Sigmoid colon (tissue), 7 donors: Measurements from ENCODE around the gene EHF. TPM values are rescaled to one million over a fixed set of nuclear protein-coding genes. Genes with fewer than 3 reads are reported as not detected.

Experiments used
- DNase-seq: peaks from one replicate; pipeline ENCODE4 v3.0.0-alpha.2; 2019
- H3K27ac ChIP-seq, 4 donors: fragments of 200-600 bp; sonication (generic); one replicate each; pipeline ENCODE4 v1.5.1; 2016 to 2019; ENCODE audit warnings: mild to moderate bottlenecking in 1 of 4
- H3K27me3 ChIP-seq, 3 donors: fragments of 200-600 bp; sonication (generic); one replicate each; pipeline ENCODE4 v1.5.1; 2019; ENCODE audit warnings: mild to moderate bottlenecking in 1 of 3
- H3K36me3 ChIP-seq, 4 donors: fragments of 200-600 bp; sonication (generic); one replicate each; pipeline ENCODE4 v1.5.1; 2016 to 2019
- H3K4me1 ChIP-seq, 4 donors: fragments of 200-600 bp; sonication (generic); one replicate each; pipeline ENCODE4 v1.5.1; 2017 to 2019
- H3K4me3 ChIP-seq, 4 donors: fragments of 200-600 bp; sonication (generic); one replicate each; pipeline ENCODE4 v1.5.1; 2017 to 2019; ENCODE audit warnings: mild to moderate bottlenecking in 2 of 4, moderate library complexity in 1 of 4
- H3K9me3 ChIP-seq, 4 donors: fragments of 200-600 bp in 3 of 4; sonication (generic) in 3 of 4; one replicate each; pipeline versions ENCODE4 v1.5.1 to v1.6.1; 2013 to 2019
- EP300 ChIP-seq, 4 donors: sonication (generic); formaldehyde crosslinking; IDR thresholded peaks; one replicate each; pipeline ENCODE4 v1.6.1; 2017; ENCODE audit warnings: antibody characterized with exemption in 4 of 4
- POLR2A ChIP-seq, 2 donors: fragments of 450-650 bp; IDR thresholded peaks; one replicate each; pipeline ENCODE4 v1.6.1; 2016; ENCODE audit warnings: antibody characterized with exemption in 2 of 2, mild to moderate bottlenecking in 2 of 2, moderate library complexity in 2 of 2
- POLR2AphosphoS5 ChIP-seq, 4 donors: sonication (generic); formaldehyde crosslinking; IDR thresholded peaks; one replicate each; pipeline ENCODE4 v1.6.1; 2017; ENCODE audit warnings: antibody characterized with exemption in 4 of 4
- WGBS, 2 donors: extraction: QIAGEN DNeasy Blood & Tissue Kit; methylation state at CpG; one replicate each; pipeline ENCODE4 v1.1.7; 2013; 5-methylcytosine and 5-hydroxymethylcytosine counted together
- intact Hi-C: fragments of 100-400 bp; cut with DNase I; formaldehyde crosslinking; loops from one replicate; pipeline ENCODE4 v1.15.1; 2023
- polyA plus RNA-seq, 3 donors: library from polyadenylated mRNA; stranded (reverse); fragments of 200-250 nt; gene quantifications; one replicate each; pipeline ENCODE4 v1.2.3, GENCODE V29; 2013
- total RNA-seq, 4 donors: library from RNA; depleted of rRNA; stranded (reverse); fragments of >200 nt; gene quantifications; one replicate each; pipeline ENCODE4 v1.1.0, GENCODE V29; 2016
- TF ChIP-seq, protein P1 (sequence below), 4 experiments: fragments of 450-650 bp in 3 of 4; fragments of 200-600 bp in 1 of 4; IDR thresholded peaks; one replicate each; pipeline ENCODE4 v1.5.1; 2016 to 2019; ENCODE audit warnings: antibody characterized with exemption in 4 of 4, mild to moderate bottlenecking in 3 of 4, moderate library complexity in 2 of 4
- donor health status: healthy with polysubstance abuse.
- donor health status: Bipolar disorder and iron deficiency.
- donor health status: healthy.

The EHF gene
- total and polyA plus RNA-seq, 7 donors = 1.4 to 151 (median 60.7) TPM; not detected in 2

DNA sequence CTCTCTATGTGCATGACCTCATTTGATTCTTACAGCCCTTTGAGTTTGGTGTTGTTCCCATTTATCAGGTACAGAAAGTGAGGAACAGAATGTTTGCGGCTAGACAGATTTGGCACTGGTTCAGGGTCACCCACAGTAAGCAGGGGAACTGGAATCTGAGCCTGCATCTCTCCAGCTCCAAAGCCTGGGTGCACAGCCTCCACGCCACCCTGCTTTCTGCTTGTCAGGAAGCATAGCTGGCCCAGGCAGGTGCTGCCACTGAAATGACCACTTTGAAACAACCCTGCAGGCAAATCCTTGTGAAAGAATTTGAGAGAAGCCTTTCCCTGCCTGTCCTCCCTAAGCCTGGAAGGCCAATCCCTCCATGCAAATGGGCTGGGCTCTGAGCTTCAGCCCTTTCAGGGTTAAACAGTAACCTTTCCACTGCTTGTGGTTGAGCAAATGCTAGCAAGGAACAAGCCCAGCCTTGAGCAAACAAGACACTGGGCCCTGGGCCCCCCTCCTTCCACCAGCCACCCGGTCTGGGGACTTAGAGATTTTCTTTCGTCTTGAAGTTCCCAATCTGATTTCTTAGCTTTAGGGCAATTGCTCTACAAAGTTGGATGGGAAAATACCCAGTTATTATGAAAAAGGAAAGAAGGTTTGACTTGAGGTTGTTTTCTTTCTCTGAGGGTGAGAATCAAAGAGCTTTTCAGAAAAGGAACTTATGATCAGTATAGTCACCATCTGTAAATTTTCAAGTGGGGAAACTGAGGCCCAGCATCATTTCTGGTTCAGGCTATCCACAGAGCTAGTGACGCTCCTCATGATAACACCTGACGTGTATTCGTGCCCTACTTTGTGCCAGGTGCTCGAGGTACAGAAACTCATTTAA lies 19.4 kb downstream of the EHF start:
- Histone ChIP-seq H3K9me3 (no peaks in the 10 kb centered on the region), H3K4me3 (no peak overlapping the region), H3K27ac (no peak overlapping the region), H3K36me3 (no peaks in the 10 kb centered on the region), H3K27me3 (no peaks in the 10 kb centered on the region), H3K4me1 (no peaks in the 10 kb centered on the region)
- DNase-seq = no peak
- TF ChIP-seq, protein P1, sequence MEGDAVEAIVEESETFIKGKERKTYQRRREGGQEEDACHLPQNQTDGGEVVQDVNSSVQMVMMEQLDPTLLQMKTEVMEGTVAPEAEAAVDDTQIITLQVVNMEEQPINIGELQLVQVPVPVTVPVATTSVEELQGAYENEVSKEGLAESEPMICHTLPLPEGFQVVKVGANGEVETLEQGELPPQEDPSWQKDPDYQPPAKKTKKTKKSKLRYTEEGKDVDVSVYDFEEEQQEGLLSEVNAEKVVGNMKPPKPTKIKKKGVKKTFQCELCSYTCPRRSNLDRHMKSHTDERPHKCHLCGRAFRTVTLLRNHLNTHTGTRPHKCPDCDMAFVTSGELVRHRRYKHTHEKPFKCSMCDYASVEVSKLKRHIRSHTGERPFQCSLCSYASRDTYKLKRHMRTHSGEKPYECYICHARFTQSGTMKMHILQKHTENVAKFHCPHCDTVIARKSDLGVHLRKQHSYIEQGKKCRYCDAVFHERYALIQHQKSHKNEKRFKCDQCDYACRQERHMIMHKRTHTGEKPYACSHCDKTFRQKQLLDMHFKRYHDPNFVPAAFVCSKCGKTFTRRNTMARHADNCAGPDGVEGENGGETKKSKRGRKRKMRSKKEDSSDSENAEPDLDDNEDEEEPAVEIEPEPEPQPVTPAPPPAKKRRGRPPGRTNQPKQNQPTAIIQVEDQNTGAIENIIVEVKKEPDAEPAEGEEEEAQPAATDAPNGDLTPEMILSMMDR (IDR thresholded peaks at IDR 0.05) = no peak
- TF ChIP-seq POLR2AphosphoS5 (IDR thresholded peaks at IDR 0.05) (no peak), POLR2A (IDR thresholded peaks at IDR 0.05) (no peak), EP300 (IDR thresholded peaks at IDR 0.05) (no peak)
- intact Hi-C loops = no loop called here
- 16 to 63% methylated on average over 8 of the region's 8 CpGs for WGBS, 2 donors

DNA sequence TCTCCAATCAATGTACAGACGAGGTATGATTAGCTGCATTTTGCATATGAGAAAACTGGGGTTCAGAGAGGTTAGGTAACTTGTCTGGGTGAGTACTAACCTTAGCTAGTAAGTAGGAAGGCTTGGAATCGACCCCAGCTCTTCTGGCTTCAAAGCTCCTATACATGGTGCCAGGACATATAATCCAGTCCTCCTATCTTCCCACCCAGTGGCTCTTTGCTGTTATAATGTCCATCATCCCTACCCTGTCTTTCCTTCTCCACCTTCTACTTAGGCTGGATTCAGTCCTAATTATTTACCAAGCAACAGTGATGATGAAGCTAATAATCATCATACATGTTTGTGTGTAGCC lies 20.0 kb downstream of the EHF start:
- intact Hi-C loops = no loop called here
- Histone ChIP-seq H3K27me3 (no peaks in the 10 kb centered on the region), H3K9me3 (no peaks in the 10 kb centered on the region), H3K4me3 (no peak overlapping the region), H3K27ac (no peak overlapping the region), H3K4me1 (no peaks in the 10 kb centered on the region), H3K36me3 (no peaks in the 10 kb centered on the region)
- WGBS, 2 donors = 16 to 61% methylated on average over 2 of the region's 2 CpGs
- no peak for DNase-seq
- TF ChIP-seq EP300 (IDR thresholded peaks at IDR 0.05) (no peak), POLR2AphosphoS5 (IDR thresholded peaks at IDR 0.05) (no peak), POLR2A (IDR thresholded peaks at IDR 0.05) (no peak)
- TF ChIP-seq, protein P1 (IDR thresholded peaks at IDR 0.05) = no peak

DNA sequence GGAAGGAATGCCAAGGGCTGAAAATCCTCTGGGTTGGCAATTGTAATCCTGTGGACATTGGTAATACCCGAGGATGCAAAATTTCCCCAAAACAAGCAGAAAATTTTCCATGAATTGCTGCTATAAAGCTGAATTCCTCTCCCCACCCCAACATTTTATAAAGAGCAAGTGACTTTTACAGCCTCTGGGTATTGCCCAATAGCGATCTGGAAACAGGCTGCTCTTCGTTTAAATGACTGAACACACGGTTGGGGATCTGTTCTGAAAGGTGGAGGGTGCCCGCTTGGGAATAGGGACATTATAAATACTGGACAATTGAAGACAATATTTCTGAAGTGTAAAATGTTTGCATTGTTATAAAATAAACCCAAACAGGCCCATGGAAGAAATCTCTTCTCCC lies 20.6 kb downstream of the EHF start:
- Histone ChIP-seq H3K4me1 (no peaks in the 10 kb centered on the region), H3K27ac (no peak overlapping the region), H3K27me3 (no peaks in the 10 kb centered on the region), H3K4me3 (no peak overlapping the region), H3K36me3 (no peaks in the 10 kb centered on the region), H3K9me3 (no peaks in the 10 kb centered on the region)
- DNase-seq = no peak
- 11 to 54% methylated on average over 5 of the region's 5 CpGs for WGBS, 2 donors
- intact Hi-C loops = no loop called here
- no peak for TF ChIP-seq POLR2AphosphoS5 (IDR thresholded peaks at IDR 0.05)
- TF ChIP-seq, protein P1 (IDR thresholded peaks at IDR 0.05) = no peak
- no peak for TF ChIP-seq POLR2A (IDR thresholded peaks at IDR 0.05)
- TF ChIP-seq EP300 (IDR thresholded peaks at IDR 0.05) = no peak

DNA sequence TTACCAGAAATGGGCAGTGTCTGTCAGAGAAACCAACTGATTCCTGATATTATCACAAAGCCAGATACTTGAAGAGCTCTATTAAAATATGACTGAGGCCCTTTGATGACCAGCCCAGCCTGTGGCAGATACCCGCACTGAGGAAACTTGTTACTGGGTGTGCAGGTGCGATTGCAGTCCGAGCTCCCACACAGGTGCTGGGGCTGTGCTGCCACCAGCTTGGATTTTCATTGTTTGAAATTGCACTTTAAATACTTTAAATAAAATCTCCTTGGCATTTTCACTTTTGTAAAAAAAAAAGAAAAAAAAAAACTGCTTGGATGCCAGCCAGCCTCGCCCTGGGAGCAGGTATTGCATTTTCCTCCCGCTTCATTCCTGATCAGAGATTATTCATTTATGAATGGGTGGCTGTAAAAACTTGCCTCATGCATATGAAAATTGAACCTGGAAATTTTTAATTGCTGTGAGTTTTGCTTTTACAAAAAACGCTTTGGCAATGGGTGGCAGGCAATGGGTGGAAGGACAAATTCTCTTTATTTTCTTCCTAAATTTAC lies 21.2 kb downstream of the EHF start:
- Histone ChIP-seq H3K4me3 (no peak overlapping the region), H3K4me1 (no peaks in the 10 kb centered on the region), H3K27ac (no peak overlapping the region), H3K27me3 (no peaks in the 10 kb centered on the region), H3K36me3 (no peaks in the 10 kb centered on the region), H3K9me3 (no peaks in the 10 kb centered on the region)
- DNase-seq = no peak
- intact Hi-C loops = no loop called here
- TF ChIP-seq EP300 (IDR thresholded peaks at IDR 0.05) = no peak
- no peak for TF ChIP-seq POLR2AphosphoS5 (IDR thresholded peaks at IDR 0.05)
- TF ChIP-seq, protein P1 (IDR thresholded peaks at IDR 0.05) = no peak
- TF ChIP-seq POLR2A (IDR thresholded peaks at IDR 0.05) = no peak
- 19 to 67% methylated on average over 6 of the region's 6 CpGs for WGBS, 2 donors
